Lung microvascular endothelial cell (primary cell): ENCODE results near the gene OR2C1. TPM values are rescaled to one million over a fixed set of nuclear protein-coding genes. Genes with fewer than 3 reads are reported as not detected.

Source experiments
- DNase-seq, 2 donors: peaks; one replicate each; pipeline versions ENCODE4 v3.0.0 to v3.0.0-alpha.2; 2010; ENCODE audit warnings: low read depth in 2 of 2
- total RNA-seq: library from RNA; depleted of rRNA; stranded (reverse); fragments of >200 nt; gene quantifications from 2 replicates; pipeline ENCODE4 v1.2.1, GENCODE V29; 2014

Gene OR2C1
- total RNA-seq, 1 donor from 2014 or later, result not detected

GRCh38 chr16:3389663-3390338 lies 34.1 kb downstream of the OR2C1 start:
- DNase-seq, result no peak

GRCh38 chr16:3400446-3400778 lies 44.7 kb downstream of the OR2C1 start:
- DNase-seq, result no peak

GRCh38 chr16:3400779-3401688 lies 45.3 kb downstream of the OR2C1 start, which contains the start of the genes ZNF174 and ZSCAN32:
TSS of gene ZNF174 (plus strand) at chr16:3401215. CDS start at chr16:3402005, 790 bp downstream.
TSS of gene ZSCAN32 (minus strand) at chr16:3401004. CDS start at chr16:3397557, 3,447 bp downstream.
- DNase-seq, result peak; percentile 100

DNA sequence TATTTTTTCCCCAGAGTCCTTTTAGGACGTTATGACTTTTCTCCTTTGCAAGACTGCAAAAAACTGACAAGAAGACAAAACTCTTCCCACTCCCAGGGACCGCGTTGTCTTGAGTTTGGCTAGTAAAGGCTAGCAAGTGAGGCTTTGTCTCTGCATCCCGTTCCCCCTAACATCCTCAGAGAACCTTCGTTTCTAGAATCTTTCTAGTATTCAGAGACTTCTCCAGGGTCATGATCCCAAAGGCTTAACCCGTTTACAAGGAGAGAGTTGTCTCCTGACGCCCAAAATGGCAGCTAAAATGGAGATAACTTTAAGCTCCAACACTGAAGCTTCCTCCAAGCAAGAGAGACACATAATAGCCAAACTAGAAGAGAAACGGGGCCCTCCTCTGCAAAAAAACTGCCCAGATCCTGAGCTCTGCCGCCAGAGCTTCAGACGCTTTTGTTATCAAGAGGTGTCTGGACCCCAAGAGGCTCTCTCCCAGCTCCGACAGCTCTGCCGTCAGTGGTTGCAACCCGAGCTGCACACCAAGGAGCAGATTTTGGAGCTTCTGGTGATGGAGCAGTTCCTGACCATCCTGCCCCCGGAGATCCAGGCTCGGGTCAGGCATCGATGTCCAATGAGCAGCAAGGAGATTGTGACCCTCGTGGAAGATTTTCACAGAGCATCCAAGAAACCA lies 46.2 kb downstream of the OR2C1 start:
- peak in 1 of 2 donors; percentile 26 for DNase-seq

Other genes starting within 250 kb of the OR2C1 start
- 12.3 and 12.6 TPM in 2 replicates for gene ZNF205, start 243.3 kb upstream of the OR2C1 start, total RNA-seq
- 2.8 and 3.2 TPM in 2 replicates for gene ZNF213, start 220.9 kb upstream of the OR2C1 start, total RNA-seq
- gene OR1F1, start 167.7 kb upstream of the OR2C1 start, total RNA-seq, result not detected in 2 replicates
- 7.0 and 10.1 TPM in 2 replicates for gene ZNF200, start 120.7 kb upstream of the OR2C1 start, total RNA-seq
- gene MEFV, start 99.3 kb upstream of the OR2C1 start, total RNA-seq, result not detected in 2 replicates
- gene ZNF263, start 72.4 kb upstream of the OR2C1 start, total RNA-seq, result 28.5 and 43.5 TPM in 2 replicates
- 1.7 and 3.2 TPM in 2 replicates for gene TIGD7, start 50.5 kb upstream of the OR2C1 start, total RNA-seq
- gene ZNF75A, start 50.4 kb upstream of the OR2C1 start, total RNA-seq, result 9.6 and 13.3 TPM in 2 replicates
- 7.6 and 8.9 TPM in 2 replicates for gene ZSCAN32, start 45.1 kb downstream of the OR2C1 start, total RNA-seq
- gene ZNF174, start 45.3 kb downstream of the OR2C1 start, total RNA-seq, result 4.8 and 5.2 TPM in 2 replicates
- 1.5 and 2.2 TPM in 2 replicates for gene ZNF597, start 87.6 kb downstream of the OR2C1 start, total RNA-seq
- 8.3 and 10.1 TPM in 2 replicates for gene NAA60, start 87.8 kb downstream of the OR2C1 start, total RNA-seq
- gene C16orf90, start 139.6 kb downstream of the OR2C1 start, total RNA-seq, result not detected in 2 replicates
- gene CLUAP1, start 145.1 kb downstream of the OR2C1 start, total RNA-seq, result 5.2 and 5.4 TPM in 2 replicates
- 2.6 and 2.8 TPM in 2 replicates for gene NLRC3, start 221.5 kb downstream of the OR2C1 start, total RNA-seq